Cardiac septum (tissue), 1 donor: ENCODE data around the gene PFKL. TPM values are rescaled to one million over a fixed set of nuclear protein-coding genes. Genes with fewer than 3 reads are reported as not detected.

Experiments used
- DNase-seq: peaks from one replicate; pipeline ENCODE4 v3.0.0-alpha.2; 2020; ENCODE audit warnings: low spot score
- intact Hi-C: fragments of 100-400 bp; cut with DNase I; formaldehyde crosslinking; loops from one replicate; pipeline ENCODE4 v1.14.0; 2022
- total RNA-seq: library from RNA; stranded (reverse); fragmentation: NEBNext Ultra II Directional; extraction: Animal tissue kit (Norgen Biotek cat#: 25700); gene quantifications from one replicate; pipeline ENCODE4 v1.2.1, GENCODE V29; 2021
- donor health status: DM: no; HTN: no; CAD: no.

The PFKL gene
- total RNA-seq, 1 donor from 2014 or later = 60.3 TPM

- intact Hi-C loops = no loop called here
- DNase-seq = no peak
Observed at GRCh38 chr21:44370786-44371410, 71.0 kb downstream of the PFKL start.

DNA sequence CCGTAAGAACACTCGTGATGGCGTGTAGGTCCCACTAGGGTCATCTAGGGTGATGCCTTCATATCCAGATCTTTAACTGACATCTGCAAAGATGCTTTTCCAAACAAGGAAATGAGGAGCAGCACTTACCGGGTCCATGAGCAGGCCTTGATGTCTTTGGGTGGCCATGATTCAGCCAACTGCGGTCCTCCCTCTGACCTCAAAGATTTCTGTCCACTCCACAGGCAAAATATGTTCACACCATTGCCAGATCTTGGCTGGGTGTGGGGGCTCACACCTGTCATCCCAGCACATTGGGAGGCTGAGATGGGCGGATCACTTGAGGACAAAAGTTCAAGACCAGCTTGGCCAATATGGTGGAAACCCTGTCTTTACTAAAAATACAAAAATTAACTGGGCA is 71.7 kb downstream of the PFKL start:
- no peak for DNase-seq
- intact Hi-C loops = no loop called here

GRCh38 chr21:44372616-44373015 is 72.8 kb downstream of the PFKL start:
- intact Hi-C loops = no loop called here
- no peak for DNase-seq

GRCh38 chr21:44374601-44375280 is 74.9 kb downstream of the PFKL start:
- intact Hi-C loops = no loop called here
- DNase-seq = no peak

DNA sequence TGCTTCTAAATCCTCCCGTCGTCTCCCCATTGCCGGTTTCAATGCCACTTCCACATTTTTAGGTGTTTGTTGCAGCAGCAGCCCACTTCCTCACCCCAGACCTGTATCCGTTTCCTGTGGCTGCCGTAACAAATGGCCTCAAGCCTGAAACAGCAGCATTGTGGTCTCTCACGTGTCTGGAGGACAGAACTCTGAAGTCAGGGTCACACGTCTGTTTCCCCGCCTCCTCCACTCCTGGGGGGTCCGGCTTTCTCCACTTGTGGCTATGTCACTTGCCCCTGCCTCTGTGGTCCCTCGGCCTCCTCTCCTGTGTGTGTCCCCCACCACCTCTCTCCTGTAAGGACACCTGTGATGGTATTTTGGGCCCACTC is 75.4 kb downstream of the PFKL start:
- peak; percentile 89 for DNase-seq
- intact Hi-C loops = no loop called here

DNA sequence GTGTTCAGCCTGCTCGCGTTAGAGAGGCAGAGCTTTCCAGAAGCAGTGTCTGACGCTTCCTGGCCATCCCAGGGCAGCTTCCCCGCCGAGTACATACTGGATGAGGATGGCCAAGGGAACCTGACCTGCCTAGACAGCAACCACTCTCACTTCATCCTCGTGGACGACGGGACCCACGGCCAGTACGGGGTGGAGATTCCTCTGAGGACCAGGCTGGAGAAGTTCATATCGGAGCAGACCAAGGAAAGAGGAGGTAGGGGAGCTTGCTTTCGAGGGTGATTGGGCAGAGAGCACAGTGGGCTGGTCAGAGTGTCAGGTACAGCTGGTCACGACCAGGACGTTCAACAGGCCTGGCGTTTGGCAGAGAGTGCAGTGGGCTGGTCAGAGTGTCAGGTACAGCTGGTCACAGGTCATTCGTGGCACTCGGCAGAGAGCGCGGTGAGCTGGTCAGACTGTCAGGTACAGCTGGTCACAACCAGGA is 75.9 kb downstream of the PFKL start:
- intact Hi-C loops = no loop called here
- no peak for DNase-seq

GRCh38 chr21:44376606-44377005 is 76.8 kb downstream of the PFKL start:
- intact Hi-C loops = no loop called here
- DNase-seq = no peak

Other genes starting within 250 kb of the PFKL start
- 1.6 TPM for gene PWP2, start 192.7 kb upstream of the PFKL start, total RNA-seq
- 11.5 TPM for gene GATD3, start 166.4 kb upstream of the PFKL start, total RNA-seq
- gene ICOSLG, start 59.1 kb upstream of the PFKL start, total RNA-seq = 1.5 TPM
- not detected for gene DNMT3L, start 38.2 kb upstream of the PFKL start, total RNA-seq
- gene AIRE, start 14.2 kb upstream of the PFKL start, total RNA-seq = 0.11 TPM
- 15.8 TPM for gene CFAP410, start 39.3 kb downstream of the PFKL start, total RNA-seq
- gene TRPM2, start 53.6 kb downstream of the PFKL start, total RNA-seq = 1.2 TPM
- gene LRRC3, start 155.5 kb downstream of the PFKL start, total RNA-seq = 2.9 TPM
- not detected for gene KRTAP10-1, start 240.1 kb downstream of the PFKL start, total RNA-seq